ENCODE data around the gene PLCB1. TPM values are rescaled to one million over a fixed set of nuclear protein-coding genes. Genes with fewer than 3 reads are reported as not detected.

Gene PLCB1
- total and polyA plus RNA-seq, 2 donors (not counting 3 experiments of a cell fraction or from before 2014, with no cell fraction given): 10.2 to 53.4 TPM

- H3K27me3 ChIP-seq (ENCODE audit: control insufficient read depth in 2 of 2, insufficient read depth in 2 of 2, low read length in 2 of 2): no peaks in the 10 kb centered on the region
- H3K4me1 ChIP-seq (ENCODE audit: control insufficient read depth, extremely low read depth, insufficient read depth, low read length): peaks cover 13% of the 10 kb centered on the region
- H3K79me2 ChIP-seq (ENCODE audit: control insufficient read depth, insufficient read depth, low read length): no peaks in the 10 kb centered on the region
- H3K9ac ChIP-seq (replicated peaks; ENCODE audit: extremely low read depth, insufficient read depth, low read length): no peak overlapping the region
- DNase-seq (ENCODE audit: low read depth, low spot score) (peak; percentile 37), FAIRE-seq (peak; percentile 63)
- no peaks in the 10 kb centered on the region for H3K9me1 ChIP-seq (replicated peaks; ENCODE audit: control insufficient read depth, extremely low read depth, insufficient read depth, low read length)
- H4K20me1 ChIP-seq (replicated peaks; ENCODE audit: control insufficient read depth, extremely low read depth, insufficient read depth, low read length): no peaks in the 10 kb centered on the region
- no TSS peak for BruUV-seq (replicated peaks)
- intact Hi-C loops (cut with micrococcal nuclease) (loop anchor here (1.0 to 10.0 kb wide), 5 partner anchors 42 to 539 kb away; partner anchors contain the start of gene PLCB4), dilution Hi-C loops (cut with MboI; ENCODE audit: extremely low pct_ligation_motif_present, low sequenced_read_pairs) (no loop called here)
- ChIA-PET CTCF (interaction anchor here (1.0 to 2.4 kb wide), 28 partner anchors 8 to 554 kb away, joined by 3 to 45 read pairs (median 10); no protein-coding TSS in a partner anchor), POLR2A (no interaction called here)
- H3K9me3 ChIP-seq (replicated peaks; ENCODE audit: control insufficient read depth, insufficient read depth, low read length): no peaks in the 10 kb centered on the region
- H3K27ac ChIP-seq (ENCODE audit: insufficient read depth, low read depth, low read length): no peak overlapping the region
- no peaks in the 10 kb centered on the region for H3K36me3 ChIP-seq (ENCODE audit: control insufficient read depth in 2 of 2, extremely low read depth in 1 of 2, insufficient read depth in 2 of 2, low read length in 2 of 2)
- TF ChIP-seq MAX (IDR thresholded peaks at IDR 0.05; ENCODE audit: insufficient read depth, insufficient read length): no peak
- TF ChIP-seq FOS (IDR thresholded peaks at IDR 0.05; ENCODE audit: borderline replicate concordance, insufficient read depth, low read length): no peak
- TF ChIP-seq CTCF (IDR thresholded peaks at IDR 0.05; ENCODE audit: extremely low read depth in 1 of 2, insufficient read depth in 1 of 2, low read depth in 1 of 2, low read length in 2 of 2): no peak
- TF ChIP-seq POLR2A (IDR thresholded peaks at IDR 0.05; ENCODE audit: low read depth, low read length): no peak
- no peak for TF ChIP-seq EZH2 (IDR thresholded peaks at IDR 0.05; ENCODE audit: borderline replicate concordance, low read depth, low read length, severe bottlenecking)
- TF ChIP-seq GATA2 (IDR thresholded peaks at IDR 0.05; ENCODE audit: insufficient read depth, insufficient read length, low read depth, low read length): no peak
- TF ChIP-seq JUN (IDR thresholded peaks at IDR 0.05; ENCODE audit: borderline replicate concordance, insufficient read depth, insufficient read length, low read depth): no peak
- no peak for TF ChIP-seq POLR2AphosphoS5 (IDR thresholded peaks at IDR 0.05; ENCODE audit: insufficient read depth, low read depth, low read length)
- no peak overlapping the region for H3K4me3 ChIP-seq (replicated peaks in 1 of 3; ENCODE audit: insufficient read depth in 1 of 3, low read depth in 1 of 3, low read length in 3 of 3)
- H3K4me2 ChIP-seq (ENCODE audit: insufficient read depth, low read length): peak overlapping the region; percentile 3
- H2AFZ ChIP-seq (ENCODE audit: low read depth, low read length): no peak overlapping the region
Measured at GRCh38 chr20:8854571-8854970, 722.5 kb downstream of the PLCB1 start.
